NCI-H345 (cell line): ENCODE data around the gene ZNF547.
A peak's percentile ranks its signal among the peaks of the same experiment; 100 is the strongest.
"Not testable (repeated sequence)": the region's sequence is repeated elsewhere in the genome, so short reads cannot be mapped to it uniquely, and the experiment has no call there.

Source experiments
- DNase-seq: peaks from one replicate; lab custom pipeline; 2025; lab: John Stamatoyannopoulos, UW

Gene ZNF547

DNA sequence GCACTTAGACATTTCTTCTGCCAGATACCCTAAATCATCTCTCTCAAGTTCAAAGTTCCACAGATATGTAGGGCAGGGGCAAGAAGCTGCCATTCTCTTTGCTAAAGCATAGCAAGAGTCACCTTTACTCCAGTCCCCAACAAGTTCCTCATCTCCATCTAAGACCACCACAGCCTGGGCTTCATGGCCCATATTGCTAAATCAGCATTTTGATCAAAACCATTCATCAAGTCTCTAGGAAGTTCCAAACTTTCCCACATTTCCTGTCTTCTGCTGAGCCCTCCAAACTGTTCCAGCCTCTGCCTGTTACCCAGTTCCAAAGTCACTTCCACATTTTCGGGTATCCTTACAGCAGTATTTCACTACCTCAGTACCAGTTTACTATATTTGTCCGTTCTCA lies 11.3 kb downstream of the ZNF547 start:
- not testable (repeated sequence) for DNase-seq

DNA sequence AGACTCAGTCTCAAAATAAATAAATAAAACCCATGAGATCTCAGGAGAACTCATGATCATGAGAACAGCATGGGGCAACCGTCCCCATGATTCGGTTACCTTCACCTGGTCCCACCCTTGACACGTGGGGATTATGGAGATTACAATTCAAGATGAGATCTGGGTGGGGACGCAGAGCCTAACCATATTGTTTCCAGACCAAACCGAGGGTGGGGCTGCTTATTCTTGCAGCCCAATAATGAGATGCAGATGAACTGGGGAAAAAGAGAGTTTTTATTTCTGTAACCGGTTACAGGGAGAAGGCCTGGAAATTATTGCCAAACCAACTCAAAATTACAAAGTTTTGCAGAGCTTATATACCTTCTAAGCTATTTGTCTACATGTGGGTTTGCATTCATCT lies 12.8 kb downstream of the ZNF547 start:
- DNase-seq = no peak

DNA sequence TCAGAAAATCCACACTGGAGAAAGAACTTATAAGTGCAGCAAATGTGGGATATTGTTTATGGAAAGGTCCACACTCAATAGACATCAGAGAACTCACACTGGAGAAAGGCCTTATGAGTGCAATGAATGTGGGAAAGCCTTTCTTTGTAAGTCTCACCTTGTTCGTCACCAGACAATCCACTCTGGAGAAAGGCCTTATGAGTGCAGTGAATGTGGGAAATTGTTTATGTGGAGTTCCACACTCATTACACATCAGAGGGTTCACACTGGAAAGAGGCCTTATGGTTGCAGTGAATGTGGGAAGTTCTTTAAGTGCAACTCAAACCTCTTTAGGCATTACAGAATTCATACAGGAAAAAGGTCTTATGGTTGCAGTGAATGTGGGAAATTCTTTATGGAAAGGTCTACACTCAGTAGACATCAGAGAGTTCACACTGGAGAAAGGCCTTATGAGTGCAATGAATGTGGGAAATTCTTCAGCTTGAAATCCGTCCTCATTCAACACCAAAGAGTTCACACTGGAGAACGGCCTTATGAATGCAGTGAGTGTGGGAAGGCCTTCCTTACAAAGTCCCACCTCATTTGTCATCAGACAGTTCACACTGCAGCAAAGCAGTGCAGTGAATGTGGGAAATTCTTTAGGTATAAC lies 14.3 kb downstream of the ZNF547 start:
- no peak for DNase-seq

DNA sequence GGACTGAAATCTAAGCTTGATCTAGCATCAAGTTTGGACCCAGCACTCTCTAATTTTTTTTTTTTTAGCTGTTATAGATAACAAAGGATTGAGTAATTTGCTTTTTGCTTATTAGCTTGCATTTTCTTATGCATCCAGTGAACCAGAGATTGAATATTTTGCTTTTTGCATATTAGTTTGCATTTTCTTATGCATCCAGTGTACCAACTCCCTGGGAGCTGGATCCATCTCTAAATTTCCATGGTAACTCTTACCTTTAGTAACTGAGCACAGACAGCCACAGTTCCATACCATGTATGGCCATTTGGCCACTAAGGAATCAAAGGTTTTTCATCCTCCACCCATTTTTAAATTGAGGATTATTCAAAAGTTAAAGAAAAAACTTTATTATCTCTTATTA lies 17.6 kb downstream of the ZNF547 start:
- DNase-seq = no peak

DNA sequence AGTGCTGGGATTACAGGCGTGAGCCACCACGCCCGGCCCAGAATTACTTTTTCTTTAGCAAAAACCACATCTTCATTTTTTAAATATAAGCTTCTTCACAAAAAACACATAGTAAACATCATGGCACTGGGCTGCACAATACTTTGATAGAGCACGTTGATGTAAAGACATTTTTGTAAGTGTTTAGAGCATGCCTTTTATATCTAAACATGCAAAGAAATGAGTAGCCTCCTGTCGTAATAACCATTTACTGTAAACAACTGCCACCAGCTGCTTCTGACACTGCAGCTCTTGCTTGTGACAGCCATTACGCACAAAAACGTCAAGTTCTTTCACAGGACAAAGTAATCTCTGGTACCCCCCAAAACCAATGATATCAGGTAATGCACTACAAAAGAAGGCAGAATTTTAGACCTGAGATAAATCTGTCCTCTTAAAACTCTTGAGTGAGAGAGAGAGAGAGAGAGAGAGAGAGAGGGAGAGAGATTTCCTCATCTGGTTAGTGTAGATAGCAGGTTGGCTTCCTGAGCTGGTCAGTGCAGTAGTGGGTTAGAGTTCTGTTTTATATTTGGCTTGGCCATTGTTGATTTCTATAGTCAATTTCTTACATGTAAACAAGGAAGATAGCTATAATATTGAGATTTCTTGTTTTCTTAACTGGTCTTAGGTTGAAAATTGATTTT lies 19.6 kb downstream of the ZNF547 start:
- no peak for DNase-seq

DNA sequence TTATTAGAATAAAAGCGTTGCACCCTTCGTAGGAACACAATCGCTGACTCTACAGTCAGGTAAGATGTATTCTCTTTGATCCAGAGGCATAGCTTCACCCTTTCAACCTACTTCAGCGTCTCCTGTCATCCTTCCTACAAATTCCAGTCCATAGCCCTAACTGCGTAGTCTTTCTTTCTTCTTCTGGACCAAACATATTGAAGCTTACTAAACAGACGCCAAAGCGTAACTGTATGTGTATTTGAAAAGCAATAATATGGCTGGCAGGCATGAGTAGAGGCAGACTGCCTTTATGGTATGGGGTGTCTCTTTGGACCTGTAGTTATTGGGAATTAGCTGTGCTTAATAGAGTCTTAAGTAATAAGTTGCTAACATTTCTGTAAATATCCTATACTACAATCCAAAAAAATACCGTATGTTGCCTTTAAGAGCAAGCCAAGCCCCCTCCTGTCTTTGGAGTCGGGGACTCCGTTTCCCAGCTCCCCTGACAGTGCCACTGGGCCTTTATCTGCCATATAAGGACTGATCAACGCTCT lies 25.9 kb downstream of the ZNF547 start:
- DNase-seq = no peak

DNA sequence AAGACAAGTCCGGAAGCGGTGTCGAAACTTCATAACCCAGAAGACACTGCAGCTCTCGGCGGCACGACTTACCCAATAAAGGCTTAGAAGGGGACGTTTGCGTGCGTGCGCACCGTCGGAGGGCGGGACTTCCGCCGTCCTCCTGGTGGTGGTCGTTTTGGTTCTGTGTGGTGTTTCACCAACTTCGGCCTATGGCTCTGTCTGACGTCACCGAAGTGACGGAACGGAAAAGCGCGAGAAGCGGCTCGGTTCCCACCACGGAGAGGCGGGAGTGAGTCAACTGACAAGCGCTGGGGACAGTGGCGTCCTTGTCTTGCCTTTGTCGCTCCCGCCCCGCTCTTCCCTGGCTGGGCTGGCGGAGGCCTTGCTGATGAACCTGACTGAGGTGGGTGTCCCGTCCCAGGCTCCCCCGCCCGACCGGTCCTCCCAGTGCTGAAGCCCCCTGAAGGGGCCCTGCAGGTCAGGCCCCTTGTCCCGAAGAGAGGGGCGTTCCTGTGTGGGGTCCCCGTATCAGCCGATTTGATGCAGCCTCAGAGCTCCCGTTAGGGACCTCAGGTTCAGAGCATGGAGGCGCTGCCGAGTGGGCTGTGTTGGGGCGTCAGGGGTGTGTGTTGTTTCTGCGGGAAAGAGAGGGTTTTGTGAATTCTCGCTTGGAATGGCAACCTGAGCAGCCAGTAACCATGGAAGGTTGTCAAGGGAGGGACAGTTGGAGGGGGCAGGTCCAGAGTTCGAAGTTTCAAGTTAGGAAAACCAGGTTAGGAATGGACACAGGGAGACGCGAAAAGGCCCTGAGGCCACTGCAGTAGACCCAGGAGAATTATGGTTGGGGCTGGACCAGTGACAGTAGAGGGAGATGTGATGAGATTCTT lies 26.6 kb downstream of the ZNF547 start, which contains the start of gene ZNF548:
ZNF548 (plus strand) TSS at position 125 of the 869 bp plus-strand sequence; CDS start at position 371, 246 bp downstream.
- peak; percentile 94 for DNase-seq

DNA sequence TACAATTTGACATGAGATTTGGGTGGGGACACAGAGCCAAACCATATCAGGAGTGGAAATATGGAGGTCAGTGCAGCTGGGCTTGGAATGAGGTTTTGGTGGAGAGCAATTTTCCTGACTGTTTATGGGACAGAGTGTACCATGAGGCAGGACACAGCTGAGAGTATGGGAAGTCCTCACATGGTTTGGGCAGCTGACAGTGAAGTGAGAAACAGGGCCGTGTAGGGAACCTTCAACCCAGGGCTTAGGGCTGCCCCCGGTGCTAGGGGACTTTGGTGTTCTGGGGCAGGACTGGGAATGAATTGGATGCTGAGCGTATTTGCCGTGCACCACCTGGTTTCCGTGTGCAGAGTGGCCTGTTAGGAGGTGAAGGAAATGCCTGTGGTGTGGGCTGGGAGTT lies 32.4 kb downstream of the ZNF547 start:
- no peak for DNase-seq

DNA sequence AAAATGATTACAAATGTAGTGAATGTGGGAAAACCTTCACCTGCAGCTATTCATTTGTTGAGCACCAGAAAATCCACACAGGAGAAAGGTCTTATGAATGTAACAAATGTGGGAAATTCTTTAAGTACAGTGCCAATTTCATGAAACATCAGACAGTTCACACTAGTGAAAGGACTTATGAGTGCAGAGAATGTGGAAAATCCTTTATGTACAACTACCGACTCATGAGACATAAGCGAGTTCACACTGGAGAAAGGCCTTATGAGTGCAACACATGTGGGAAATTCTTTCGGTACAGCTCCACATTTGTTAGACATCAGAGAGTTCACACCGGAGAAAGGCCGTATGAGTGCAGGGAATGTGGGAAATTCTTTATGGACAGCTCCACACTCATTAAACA lies 35.5 kb downstream of the ZNF547 start:
- no peak for DNase-seq

DNA sequence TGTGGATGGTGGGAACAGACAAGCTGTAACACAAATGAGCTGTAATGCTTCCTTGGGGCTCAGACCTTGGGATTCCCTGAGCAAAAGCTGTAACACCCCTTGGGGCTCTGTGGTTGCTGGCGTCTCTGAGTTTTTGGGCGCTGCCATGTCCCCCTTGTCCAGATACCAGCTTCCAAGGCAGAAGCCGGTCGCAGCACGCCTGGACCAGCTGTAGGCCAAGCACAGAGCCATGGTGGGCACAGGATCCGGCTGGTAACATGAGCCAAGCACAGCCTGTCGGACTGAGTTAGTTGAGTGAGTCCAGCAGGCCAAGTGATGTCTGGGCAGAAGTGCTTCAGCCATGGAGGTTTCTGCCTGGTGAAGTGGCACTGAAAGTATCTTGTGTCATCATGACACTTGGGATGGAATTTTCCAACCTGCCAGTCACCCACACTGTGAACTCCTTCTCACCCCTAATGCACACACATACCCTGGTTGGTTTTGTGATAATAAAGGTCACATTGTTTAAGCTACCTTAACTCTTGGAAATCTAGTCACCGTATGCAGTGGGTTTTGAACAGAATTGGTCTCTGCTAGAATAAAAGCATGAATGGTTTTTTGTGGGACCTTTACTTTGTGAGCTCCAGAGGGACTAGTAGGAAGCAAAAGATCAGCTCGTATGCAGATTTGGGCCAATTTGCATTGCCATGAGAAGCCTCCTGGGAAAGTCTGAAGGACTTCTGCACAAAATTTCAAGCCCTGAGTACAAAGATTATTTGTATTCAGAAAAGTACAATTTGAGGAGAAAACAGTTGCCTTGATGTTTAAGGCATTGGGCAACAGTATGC lies 40.6 kb downstream of the ZNF547 start:
- DNase-seq = no peak

DNA sequence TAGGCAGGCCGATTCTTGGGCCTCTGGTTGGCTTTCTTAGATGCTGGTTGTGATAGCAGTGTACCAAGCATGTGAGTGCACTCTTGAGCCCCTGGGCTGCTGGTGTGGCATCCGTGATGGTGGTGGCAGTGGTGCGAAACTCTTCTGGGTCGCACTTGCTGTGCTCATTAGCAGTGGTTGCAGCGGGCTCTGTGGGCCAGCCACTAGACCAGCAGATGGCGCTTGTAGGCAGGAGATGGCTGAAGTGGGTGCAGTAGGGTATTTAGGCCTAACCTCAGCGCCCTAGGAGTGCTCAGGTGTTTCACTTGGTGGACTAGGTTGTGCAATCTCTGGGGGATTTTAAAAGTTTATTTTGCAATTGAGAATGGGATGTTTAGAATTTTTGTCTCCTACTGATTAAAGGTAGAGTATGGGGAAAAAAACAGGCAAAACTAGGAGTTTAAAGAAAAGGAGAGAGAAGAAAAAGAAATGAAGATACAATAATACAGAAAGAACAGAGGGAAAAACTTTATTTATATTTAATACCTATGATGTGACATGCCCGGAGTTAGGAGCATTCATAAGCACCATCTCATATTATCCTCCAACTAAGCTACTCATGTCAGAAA lies 43.3 kb downstream of the ZNF547 start:
- DNase-seq = peak; percentile 54

DNA sequence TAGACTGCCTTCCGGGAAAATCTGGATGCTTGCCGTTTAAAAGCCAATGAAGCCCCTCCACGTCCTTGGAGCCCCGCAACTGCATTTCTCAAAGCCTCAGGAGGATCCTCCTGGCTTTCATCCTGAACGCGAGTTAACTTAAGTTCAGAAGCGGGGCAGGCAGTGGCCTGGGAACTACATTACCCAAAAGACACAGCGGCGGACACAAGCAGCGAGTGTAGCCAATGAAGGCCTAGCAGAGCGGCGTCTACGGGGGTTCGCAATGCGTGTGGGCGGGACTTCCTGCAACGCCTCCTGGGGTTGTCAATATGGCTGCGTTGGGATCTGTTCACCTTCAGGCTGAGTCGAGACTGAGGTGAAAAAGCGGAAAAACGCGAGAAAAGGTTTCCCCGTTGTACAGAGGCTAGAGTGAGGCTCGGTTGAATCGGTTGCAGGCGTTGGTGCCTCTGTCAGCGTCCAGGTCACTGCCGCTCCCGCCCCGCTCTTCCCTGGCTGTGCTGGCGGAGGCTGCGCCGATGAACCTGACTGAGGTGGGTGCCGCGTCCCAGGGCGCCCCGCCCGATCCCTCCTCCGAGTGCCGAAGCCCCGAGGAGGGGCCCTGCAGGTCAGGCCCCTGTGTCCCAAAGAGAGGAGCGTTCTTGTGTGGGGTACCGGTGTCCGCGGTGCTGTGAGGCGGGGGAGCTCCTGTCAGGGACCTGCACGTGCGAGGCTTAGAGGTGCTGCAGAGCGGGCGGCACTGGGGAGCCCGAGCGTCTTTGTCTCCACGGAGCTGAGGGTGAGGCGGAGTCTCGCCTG lies 47.7 kb downstream of the ZNF547 start, which contains the start of gene ZNF17:
ZNF17 (plus strand) TSS at position 285 of the 795 bp plus-strand sequence. CDS start 2,455 bp downstream, outside the sequence.
- peak; percentile 89 for DNase-seq

DNA sequence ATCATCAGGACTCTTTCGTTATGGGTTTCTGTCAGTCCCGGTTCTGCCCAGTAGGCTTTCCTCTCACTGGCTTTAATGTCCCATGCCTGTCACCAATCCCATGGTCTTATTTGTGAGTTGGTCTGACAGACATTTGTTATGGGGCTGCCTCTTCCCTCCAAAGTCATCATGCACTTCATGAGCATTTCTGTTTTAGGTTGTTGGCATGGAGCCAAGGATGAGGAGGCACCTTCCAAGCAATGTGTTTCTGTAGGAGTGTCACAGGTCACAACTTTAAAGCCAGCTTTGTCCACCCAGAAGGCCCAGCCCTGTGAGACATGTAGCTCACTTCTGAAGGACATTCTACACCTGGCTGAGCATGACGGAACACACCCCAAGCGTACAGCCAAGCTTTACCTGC lies 56.1 kb downstream of the ZNF547 start:
- no peak for DNase-seq

DNA sequence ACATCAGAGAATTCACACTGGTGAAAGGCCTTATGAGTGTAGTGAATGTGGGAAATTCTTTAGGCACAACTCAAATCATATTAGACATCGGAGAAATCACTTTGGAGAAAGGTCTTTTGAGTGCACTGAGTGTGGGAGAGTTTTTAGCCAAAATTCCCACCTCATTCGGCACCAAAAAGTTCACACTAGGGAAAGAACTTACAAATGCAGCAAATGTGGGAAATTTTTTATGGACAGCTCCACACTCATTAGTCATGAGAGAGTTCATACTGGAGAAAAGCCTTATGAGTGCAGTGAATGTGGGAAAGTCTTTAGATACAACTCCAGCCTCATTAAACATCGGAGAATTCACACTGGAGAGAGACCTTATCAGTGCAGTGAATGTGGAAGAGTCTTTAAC lies 57.7 kb downstream of the ZNF547 start:
- DNase-seq = no peak
